H9 (cell line): Measurements from ENCODE around the gene KLHL2. TPM values are rescaled to one million over a fixed set of nuclear protein-coding genes. Genes with fewer than 3 reads are reported as not detected.
A peak's percentile ranks its signal among the peaks of the same experiment; 100 is the strongest.

Source experiments
- DNase-seq: peaks from one replicate; pipeline ENCODE4 v3.0.0-alpha.2; 2017
- H2AFZ ChIP-seq: one replicate; pipeline ENCODE4 v1.6.1; 2013; ENCODE audit warnings: mild to moderate bottlenecking, low read length, control low read depth, moderate library complexity
- H2AK5ac ChIP-seq: 2 replicates; pipeline ENCODE4 v1.6.1; 2013; ENCODE audit warnings: low read length, control low read depth, mixed read lengths; ENCODE audit not compliant: insufficient read length
- H2BK120ac ChIP-seq: one replicate; pipeline ENCODE4 v1.6.1; 2013; ENCODE audit warnings: low read depth, mild to moderate bottlenecking, low read length, control low read depth, inconsistent platforms; ENCODE audit not compliant: poor library complexity, severe bottlenecking
- H2BK12ac ChIP-seq: 2 replicates; pipeline ENCODE4 v1.6.1; 2013; ENCODE audit warnings: low read length, control low read depth, mixed read lengths, low read depth; ENCODE audit not compliant: insufficient read length
- H2BK15ac ChIP-seq: 2 replicates; pipeline ENCODE4 v1.6.1; 2013; ENCODE audit warnings: low read depth, low read length, control low read depth
- H2BK20ac ChIP-seq: one replicate; pipeline ENCODE4 v1.6.1; 2013; ENCODE audit warnings: low read depth, mild to moderate bottlenecking, low read length, control low read depth, inconsistent platforms; ENCODE audit not compliant: poor library complexity, severe bottlenecking
- H2BK5ac ChIP-seq: 2 replicates; pipeline ENCODE4 v1.6.1; 2013; ENCODE audit warnings: low read length, control low read depth, mixed read lengths; ENCODE audit not compliant: insufficient read length
- H3K14ac ChIP-seq: 2 replicates; pipeline ENCODE4 v1.6.1; 2013; ENCODE audit warnings: low read length, control low read depth; ENCODE audit not compliant: insufficient read depth
- H3K18ac ChIP-seq: 2 replicates; pipeline ENCODE4 v1.6.1; 2013; ENCODE audit warnings: low read depth, mild to moderate bottlenecking, mixed read lengths, low read length, control low read depth; ENCODE audit not compliant: insufficient read length
- H3K23ac ChIP-seq: 2 replicates; pipeline ENCODE4 v1.6.1; 2013; ENCODE audit warnings: low read length, control low read depth, mixed read lengths, low read depth; ENCODE audit not compliant: insufficient read length
- H3K23me2 ChIP-seq: 2 replicates; pipeline ENCODE4 v1.6.1; 2013; ENCODE audit warnings: low read depth, mild to moderate bottlenecking, mixed read lengths, low read length, control low read depth; ENCODE audit not compliant: insufficient read length, poor library complexity, severe bottlenecking
- H3K27ac ChIP-seq: 2 replicates; pipeline ENCODE4 v1.5.1; 2013; ENCODE audit warnings: low read length, control low read depth, mixed read lengths, low read depth; ENCODE audit not compliant: insufficient read length
- H3K27me3 ChIP-seq: 2 replicates; pipeline ENCODE4 v1.6.1; 2013; ENCODE audit warnings: low read length, control low read depth, inconsistent platforms; ENCODE audit not compliant: insufficient read depth
- H3K4ac ChIP-seq: 2 replicates; pipeline ENCODE4 v1.6.1; 2013; ENCODE audit warnings: low read depth, mild to moderate bottlenecking, control low read depth, inconsistent platforms, low read length, moderate library complexity
- H3K4me1 ChIP-seq: 2 replicates; pipeline ENCODE4 v1.6.1; 2013; ENCODE audit warnings: low read length, control low read depth, inconsistent platforms; ENCODE audit not compliant: insufficient read depth
- H3K4me2 ChIP-seq: 2 replicates; pipeline ENCODE4 v1.6.1; 2013; ENCODE audit warnings: low read length, control low read depth, mixed read lengths; ENCODE audit not compliant: insufficient read length, insufficient read depth
- H3K56ac ChIP-seq: 2 replicates; pipeline ENCODE4 v1.6.1; 2013; ENCODE audit warnings: low read depth, mild to moderate bottlenecking, mixed read lengths, low read length, control low read depth; ENCODE audit not compliant: insufficient read length
- H3K79me1 ChIP-seq: 2 replicates; pipeline ENCODE4 v1.6.1; 2013; ENCODE audit warnings: low read depth, mild to moderate bottlenecking, moderate library complexity, low read length, control low read depth, inconsistent platforms; ENCODE audit not compliant: insufficient read depth, poor library complexity, severe bottlenecking
- H3K79me2 ChIP-seq: 2 replicates; pipeline ENCODE4 v1.6.1; 2013; ENCODE audit warnings: low read length, control low read depth, inconsistent platforms; ENCODE audit not compliant: insufficient read depth
- H3K9ac ChIP-seq: 2 replicates; pipeline ENCODE4 v1.6.1; 2013; ENCODE audit warnings: low read length, control low read depth, mixed read lengths; ENCODE audit not compliant: insufficient read length; ENCODE audit errors: extremely low read depth
- H3K9me3 ChIP-seq: one replicate; pipeline ENCODE4 v1.6.1; 2013; ENCODE audit warnings: low read depth, low read length, inconsistent platforms; ENCODE audit not compliant: control insufficient read depth
- H3T11ph ChIP-seq: one replicate; pipeline ENCODE4 v1.6.1; 2013; ENCODE audit warnings: mild to moderate bottlenecking, low read length, control low read depth, inconsistent platforms
- H4K20me1 ChIP-seq: one replicate; pipeline ENCODE4 v1.6.1; 2013; ENCODE audit not compliant: control insufficient read depth, insufficient read length, insufficient read depth
- H4K5ac ChIP-seq: 2 replicates; pipeline ENCODE4 v1.6.1; 2013; ENCODE audit warnings: low read depth, mild to moderate bottlenecking, mixed read lengths, low read length, control low read depth; ENCODE audit not compliant: insufficient read length
- H4K8ac ChIP-seq: replicated peaks from 2 replicates; pipeline ENCODE4 v1.6.1; 2013; ENCODE audit warnings: low read length, control low read depth, mixed read lengths, low read depth; ENCODE audit not compliant: insufficient read length
- H4K91ac ChIP-seq: 2 replicates; pipeline ENCODE4 v1.6.1; 2013; ENCODE audit warnings: low read depth, mild to moderate bottlenecking, moderate library complexity, mixed read lengths, low read length, control low read depth; ENCODE audit not compliant: insufficient read length
- H3K27ac Mint-ChIP-seq, 3 experiments: 2 replicates in 2 of 3; 3 replicates in 1 of 3; pipeline ENCODE4 v1.8.0; 2020 to 2021; ENCODE audit warnings: mixed read lengths in 3 of 3, mild to moderate bottlenecking in 1 of 3, moderate library complexity in 1 of 3
- H3K27me3 Mint-ChIP-seq: 2 replicates; pipeline ENCODE4 v1.8.0; 2021; ENCODE audit warnings: low read depth, mild to moderate bottlenecking, moderate library complexity, mixed read lengths
- H3K36me3 Mint-ChIP-seq, 3 experiments: 2 replicates in 2 of 3; 3 replicates in 1 of 3; pipeline ENCODE4 v1.8.0; 2020 to 2021; ENCODE audit warnings: low read depth in 3 of 3, mixed read lengths in 3 of 3; ENCODE audit not compliant: insufficient read depth in 1 of 3
- H3K4me1 Mint-ChIP-seq, 2 experiments: 2 replicates each; pipeline ENCODE4 v1.8.0; 2020; ENCODE audit warnings: mixed read lengths in 2 of 2
- H3K4me3 Mint-ChIP-seq, 2 experiments: 2 replicates in 1 of 2; 3 replicates in 1 of 2; pipeline ENCODE4 v1.8.0; 2020 to 2021; ENCODE audit warnings: mild to moderate bottlenecking in 2 of 2, mixed read lengths in 2 of 2, moderate library complexity in 1 of 2
- H3K9me3 Mint-ChIP-seq, 2 experiments: 2 replicates in 1 of 2; 3 replicates in 1 of 2; pipeline ENCODE4 v1.8.0; 2020; ENCODE audit warnings: mild to moderate bottlenecking in 2 of 2, mixed read lengths in 2 of 2, moderate library complexity in 1 of 2
- WGBS: extraction: QIAGEN DNeasy Blood & Tissue Kit; methylation state at CpG from one replicate; pipeline ENCODE4 v1.1.7; 2013; ENCODE audit warnings: missing lambda C conversion rate, low lambda C conversion rate, mixed read lengths; ENCODE audit not compliant: insufficient read length; ENCODE audit errors: extremely low coverage; 5-methylcytosine and 5-hydroxymethylcytosine counted together
- long read RNA-seq: library from polyadenylated mRNA; unstranded; transcript quantifications from one replicate; pipeline ENCODE4 v2.0.0, GENCODE V29; 2020
- total RNA-seq: library from RNA; stranded (reverse); gene quantifications from 2 replicates; pipeline ENCODE4 v1.2.1, GENCODE V29; 2021
- TF ChIP-seq, protein P1 (sequence below): fragments of 200-600 bp; sonication (generic); conservative IDR thresholded peaks from 3 replicates; pipeline ENCODE4 v1.8.0; 2021; ENCODE audit warnings: antibody characterized with exemption, mild to moderate bottlenecking

Gene KLHL2
- 14.3 and 14.4 TPM in 2 replicates for total RNA-seq
- long read RNA-seq, partial matches to known transcripts = 2 of 7 reads
- long read RNA-seq, other reads (novel, unspliced or antisense) = 3 of 7 reads

- Histone ChIP-seq H2AFZ (peak within 1 kb of the TSS; percentile 71), H3K14ac (peak within 1 kb of the TSS; percentile 14; the same call in 1 of the 2 replicates), H3T11ph (no peak within 1 kb of the TSS), H3K23me2 (peaks cover 6% of the 10 kb centered on the region), H3K56ac (no peak within 1 kb of the TSS), H2AK5ac (no peak within 1 kb of the TSS), H2BK120ac (no peak within 1 kb of the TSS), H2BK12ac (no peak within 1 kb of the TSS), H4K5ac (no peak within 1 kb of the TSS), H3K18ac (no peak within 1 kb of the TSS), H3K79me1 (no peaks in the 10 kb centered on the region), H3K4me2 (peak within 1 kb of the TSS; percentile 79), H3K23ac (no peak within 1 kb of the TSS), H2BK15ac (no peak within 1 kb of the TSS), H2BK5ac (no peak within 1 kb of the TSS), H2BK20ac (no peak within 1 kb of the TSS), H3K4ac (no peak within 1 kb of the TSS), H3K27ac (no peak within 1 kb of the TSS), H4K91ac (no peak within 1 kb of the TSS), H3K9ac (peak within 1 kb of the TSS; percentile 42), H4K20me1 (no peaks in the 10 kb centered on the region), H3K9me3 (no peaks in the 10 kb centered on the region), H4K8ac (no peak within 1 kb of the TSS), H3K79me2 (peaks cover 3% of the 10 kb centered on the region; the same call in 1 of the 2 replicates), H3K27me3 (no peaks in the 10 kb centered on the region; the same call in 1 of the 2 replicates), H3K4me1 (peaks cover 5% of the 10 kb centered on the region; the same call in 1 of the 2 replicates)
- peak; percentile 79 for DNase-seq
- peak within 1 kb of the TSS; percentile 82 to 91 for H3K4me3 Mint-ChIP-seq
- no peaks in the 10 kb centered on the region; a peak in 1 of 7 replicates for H3K36me3 Mint-ChIP-seq
- peaks cover 41 to 53% of the 10 kb centered on the region in 2 experiments for H3K4me1 Mint-ChIP-seq
- peak within 1 kb of the TSS in 1 of 3 experiments; percentile 69; a peak in 1 of 7 replicates for H3K27ac Mint-ChIP-seq
- peaks cover 16% of the 10 kb centered on the region for H3K27me3 Mint-ChIP-seq
- WGBS = no CpG with 5 or more reads among the region's 113 CpGs
- H3K9me3 Mint-ChIP-seq = no peaks in the 10 kb centered on the region
- TF ChIP-seq, protein P1, sequence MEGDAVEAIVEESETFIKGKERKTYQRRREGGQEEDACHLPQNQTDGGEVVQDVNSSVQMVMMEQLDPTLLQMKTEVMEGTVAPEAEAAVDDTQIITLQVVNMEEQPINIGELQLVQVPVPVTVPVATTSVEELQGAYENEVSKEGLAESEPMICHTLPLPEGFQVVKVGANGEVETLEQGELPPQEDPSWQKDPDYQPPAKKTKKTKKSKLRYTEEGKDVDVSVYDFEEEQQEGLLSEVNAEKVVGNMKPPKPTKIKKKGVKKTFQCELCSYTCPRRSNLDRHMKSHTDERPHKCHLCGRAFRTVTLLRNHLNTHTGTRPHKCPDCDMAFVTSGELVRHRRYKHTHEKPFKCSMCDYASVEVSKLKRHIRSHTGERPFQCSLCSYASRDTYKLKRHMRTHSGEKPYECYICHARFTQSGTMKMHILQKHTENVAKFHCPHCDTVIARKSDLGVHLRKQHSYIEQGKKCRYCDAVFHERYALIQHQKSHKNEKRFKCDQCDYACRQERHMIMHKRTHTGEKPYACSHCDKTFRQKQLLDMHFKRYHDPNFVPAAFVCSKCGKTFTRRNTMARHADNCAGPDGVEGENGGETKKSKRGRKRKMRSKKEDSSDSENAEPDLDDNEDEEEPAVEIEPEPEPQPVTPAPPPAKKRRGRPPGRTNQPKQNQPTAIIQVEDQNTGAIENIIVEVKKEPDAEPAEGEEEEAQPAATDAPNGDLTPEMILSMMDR = no peak
Observed at GRCh38 chr4:165207431-165208220, at the start of gene KLHL2. Gene KLHL2 (plus strand): TSS chr4:165207561. CDS start chr4:165207877, 316 bp downstream.
